HG03460 (cell line): ENCODE results near the gene CDSN.
"Not testable (repeated sequence)": the region's sequence is repeated elsewhere in the genome, so short reads cannot be mapped to it uniquely, and the experiment has no call there.

ENCODE experiments used
- ATAC-seq: cut with Tn5 transposase; IDR thresholded peaks from one replicate; pipeline ENCODE4 v1.9.1; 2021; ENCODE audit not compliant: unreplicated experiment

CDSN gene

GRCh38 chr6:31120151-31120915, at the start of gene CDSN:
CDSN (minus strand) TSS chr6:31120446; CDS start chr6:31120419, 27 bp downstream.
- no peak for ATAC-seq

GRCh38 chr6:31169123-31169857, 49.0 kb upstream of the CDSN start:
- ATAC-seq = no peak

- ATAC-seq = no peak
These were observed 48.4 kb upstream of the CDSN start for GRCh38 chr6:31168606-31169005.

- ATAC-seq = no peak
These were observed 45.7 kb upstream of the CDSN start for GRCh38 chr6:31165986-31166385.

- ATAC-seq = peak; percentile 61
These were observed 45.0 kb upstream of the CDSN start for GRCh38 chr6:31165064-31165832.

- not testable (repeated sequence) for ATAC-seq
These were observed 44.3 kb upstream of the CDSN start for GRCh38 chr6:31164475-31165063.

GRCh38 chr6:31163922-31164321, 43.7 kb upstream of the CDSN start:
- no peak for ATAC-seq

GRCh38 chr6:31162463-31163165, 42.4 kb upstream of the CDSN start:
- ATAC-seq = no peak

GRCh38 chr6:31161216-31162126, 41.2 kb upstream of the CDSN start:
- no peak for ATAC-seq

GRCh38 chr6:31158863-31159855, 38.9 kb upstream of the CDSN start:
- ATAC-seq = no peak

- peak; percentile 82 for ATAC-seq
These were observed 38.1 kb upstream of the CDSN start, which contains the start of gene TCF19 for GRCh38 chr6:31158140-31158862. TCF19 (plus strand) TSS chr6:31158589; CDS start chr6:31159470, 881 bp downstream.

GRCh38 chr6:31157513-31158139, 37.4 kb upstream of the CDSN start, which contains the start of gene CCHCR1:
CCHCR1 (minus strand) TSS chr6:31157802; CDS start chr6:31157600, 202 bp downstream.
- peak; percentile 3 for ATAC-seq

- ATAC-seq = no peak
These were observed 36.4 kb upstream of the CDSN start for GRCh38 chr6:31156641-31157040.

- no peak for ATAC-seq
These were observed 34.2 kb upstream of the CDSN start for GRCh38 chr6:31154436-31154835.

- ATAC-seq = no peak
These were observed 32.5 kb upstream of the CDSN start for GRCh38 chr6:31152781-31153180.

GRCh38 chr6:31149827-31150447, 29.7 kb upstream of the CDSN start:
- ATAC-seq = no peak

GRCh38 chr6:31145386-31145785, 25.1 kb upstream of the CDSN start:
- ATAC-seq = no peak
